ENCODE results near the gene MAL. TPM values are rescaled to one million over a fixed set of nuclear protein-coding genes. Genes with fewer than 3 reads are reported as not detected.

Gene MAL
- total RNA-seq, 1 experiment from 2014 or later = 0.22 TPM

GRCh38 chr2:95008996-95009395, 16.5 kb upstream of the MAL start (continued):
- TF ChIP-seq, protein P1, sequence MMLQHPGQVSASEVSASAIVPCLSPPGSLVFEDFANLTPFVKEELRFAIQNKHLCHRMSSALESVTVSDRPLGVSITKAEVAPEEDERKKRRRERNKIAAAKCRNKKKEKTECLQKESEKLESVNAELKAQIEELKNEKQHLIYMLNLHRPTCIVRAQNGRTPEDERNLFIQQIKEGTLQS (CRISPR knock-in tag; conservative IDR thresholded peaks at IDR 0.05) = no peak
- TF ChIP-seq, protein P2, sequence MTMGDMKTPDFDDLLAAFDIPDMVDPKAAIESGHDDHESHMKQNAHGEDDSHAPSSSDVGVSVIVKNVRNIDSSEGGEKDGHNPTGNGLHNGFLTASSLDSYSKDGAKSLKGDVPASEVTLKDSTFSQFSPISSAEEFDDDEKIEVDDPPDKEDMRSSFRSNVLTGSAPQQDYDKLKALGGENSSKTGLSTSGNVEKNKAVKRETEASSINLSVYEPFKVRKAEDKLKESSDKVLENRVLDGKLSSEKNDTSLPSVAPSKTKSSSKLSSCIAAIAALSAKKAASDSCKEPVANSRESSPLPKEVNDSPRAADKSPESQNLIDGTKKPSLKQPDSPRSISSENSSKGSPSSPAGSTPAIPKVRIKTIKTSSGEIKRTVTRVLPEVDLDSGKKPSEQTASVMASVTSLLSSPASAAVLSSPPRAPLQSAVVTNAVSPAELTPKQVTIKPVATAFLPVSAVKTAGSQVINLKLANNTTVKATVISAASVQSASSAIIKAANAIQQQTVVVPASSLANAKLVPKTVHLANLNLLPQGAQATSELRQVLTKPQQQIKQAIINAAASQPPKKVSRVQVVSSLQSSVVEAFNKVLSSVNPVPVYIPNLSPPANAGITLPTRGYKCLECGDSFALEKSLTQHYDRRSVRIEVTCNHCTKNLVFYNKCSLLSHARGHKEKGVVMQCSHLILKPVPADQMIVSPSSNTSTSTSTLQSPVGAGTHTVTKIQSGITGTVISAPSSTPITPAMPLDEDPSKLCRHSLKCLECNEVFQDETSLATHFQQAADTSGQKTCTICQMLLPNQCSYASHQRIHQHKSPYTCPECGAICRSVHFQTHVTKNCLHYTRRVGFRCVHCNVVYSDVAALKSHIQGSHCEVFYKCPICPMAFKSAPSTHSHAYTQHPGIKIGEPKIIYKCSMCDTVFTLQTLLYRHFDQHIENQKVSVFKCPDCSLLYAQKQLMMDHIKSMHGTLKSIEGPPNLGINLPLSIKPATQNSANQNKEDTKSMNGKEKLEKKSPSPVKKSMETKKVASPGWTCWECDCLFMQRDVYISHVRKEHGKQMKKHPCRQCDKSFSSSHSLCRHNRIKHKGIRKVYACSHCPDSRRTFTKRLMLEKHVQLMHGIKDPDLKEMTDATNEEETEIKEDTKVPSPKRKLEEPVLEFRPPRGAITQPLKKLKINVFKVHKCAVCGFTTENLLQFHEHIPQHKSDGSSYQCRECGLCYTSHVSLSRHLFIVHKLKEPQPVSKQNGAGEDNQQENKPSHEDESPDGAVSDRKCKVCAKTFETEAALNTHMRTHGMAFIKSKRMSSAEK (CRISPR knock-in tag; IDR thresholded peaks at IDR 0.05; ENCODE audit: borderline replicate concordance) = no peak
- TF ChIP-seq, protein P3, sequence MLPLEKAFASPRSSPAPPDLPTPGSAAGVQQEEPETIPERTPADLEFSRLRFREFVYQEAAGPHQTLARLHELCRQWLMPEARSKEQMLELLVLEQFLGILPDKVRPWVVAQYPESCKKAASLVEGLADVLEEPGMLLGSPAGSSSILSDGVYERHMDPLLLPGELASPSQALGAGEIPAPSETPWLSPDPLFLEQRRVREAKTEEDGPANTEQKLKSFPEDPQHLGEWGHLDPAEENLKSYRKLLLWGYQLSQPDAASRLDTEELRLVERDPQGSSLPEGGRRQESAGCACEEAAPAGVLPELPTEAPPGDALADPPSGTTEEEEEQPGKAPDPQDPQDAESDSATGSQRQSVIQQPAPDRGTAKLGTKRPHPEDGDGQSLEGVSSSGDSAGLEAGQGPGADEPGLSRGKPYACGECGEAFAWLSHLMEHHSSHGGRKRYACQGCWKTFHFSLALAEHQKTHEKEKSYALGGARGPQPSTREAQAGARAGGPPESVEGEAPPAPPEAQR (CRISPR knock-in tag; IDR thresholded peaks at IDR 0.05) = no peak

DNA sequence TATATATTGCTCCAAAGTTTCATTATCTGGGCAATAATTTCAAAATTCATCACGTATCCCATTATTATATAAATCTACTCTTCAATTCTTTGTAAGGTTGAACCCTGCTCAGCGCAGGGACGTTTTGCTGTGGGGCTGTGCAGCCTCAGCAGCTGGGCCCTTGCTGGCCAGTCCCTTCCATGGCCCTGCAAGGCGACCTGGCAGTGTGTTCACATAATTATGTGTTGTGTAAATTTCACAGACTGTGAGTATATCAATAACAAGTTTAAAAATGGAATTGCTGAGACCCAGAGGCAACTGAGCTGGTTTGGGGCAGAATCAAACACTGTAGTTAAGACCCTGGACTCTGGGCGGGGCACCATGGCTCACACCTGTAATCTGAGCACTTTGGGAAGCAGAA, 16.1 kb upstream of the MAL start:
- Mint-ChIP-seq H3K36me3 (no peaks in the 10 kb centered on the region), H3K9me3 (no peaks in the 10 kb centered on the region), H3K4me1 (peaks cover 15% of the 10 kb centered on the region), H3K27me3 (ENCODE audit: low read depth) (no peaks in the 10 kb centered on the region), H3K4me3 (no peak overlapping the region), H3K27ac (no peak overlapping the region; the same call in 1 of the 2 replicates)
- POLR2A ChIA-PET = interaction anchor here (1.9 kb wide), 1 partner anchor 14 kb away, joined by 4 read pairs; no protein-coding TSS in a partner anchor
- no peak for ATAC-seq
- CTCF ChIA-PET = interaction anchor here (0.7 to 1.9 kb wide), 8 partner anchors 10 to 136 kb away, joined by 3 to 8 read pairs (median 4); no protein-coding TSS in a partner anchor
- TF ChIP-seq, protein P4, sequence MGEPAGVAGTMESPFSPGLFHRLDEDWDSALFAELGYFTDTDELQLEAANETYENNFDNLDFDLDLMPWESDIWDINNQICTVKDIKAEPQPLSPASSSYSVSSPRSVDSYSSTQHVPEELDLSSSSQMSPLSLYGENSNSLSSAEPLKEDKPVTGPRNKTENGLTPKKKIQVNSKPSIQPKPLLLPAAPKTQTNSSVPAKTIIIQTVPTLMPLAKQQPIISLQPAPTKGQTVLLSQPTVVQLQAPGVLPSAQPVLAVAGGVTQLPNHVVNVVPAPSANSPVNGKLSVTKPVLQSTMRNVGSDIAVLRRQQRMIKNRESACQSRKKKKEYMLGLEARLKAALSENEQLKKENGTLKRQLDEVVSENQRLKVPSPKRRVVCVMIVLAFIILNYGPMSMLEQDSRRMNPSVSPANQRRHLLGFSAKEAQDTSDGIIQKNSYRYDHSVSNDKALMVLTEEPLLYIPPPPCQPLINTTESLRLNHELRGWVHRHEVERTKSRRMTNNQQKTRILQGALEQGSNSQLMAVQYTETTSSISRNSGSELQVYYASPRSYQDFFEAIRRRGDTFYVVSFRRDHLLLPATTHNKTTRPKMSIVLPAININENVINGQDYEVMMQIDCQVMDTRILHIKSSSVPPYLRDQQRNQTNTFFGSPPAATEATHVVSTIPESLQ (CRISPR knock-in tag; IDR thresholded peaks at IDR 0.05) = no peak
- no peak for TF ChIP-seq ZNF423 (CRISPR knock-in tag; IDR thresholded peaks at IDR 0.05)
- TF ChIP-seq JUN (CRISPR knock-in tag; IDR thresholded peaks at IDR 0.05) = no peak
- no peak for TF ChIP-seq TCF7 (CRISPR knock-in tag; IDR thresholded peaks at IDR 0.05; ENCODE audit: low read depth)
- TF ChIP-seq, protein P5, sequence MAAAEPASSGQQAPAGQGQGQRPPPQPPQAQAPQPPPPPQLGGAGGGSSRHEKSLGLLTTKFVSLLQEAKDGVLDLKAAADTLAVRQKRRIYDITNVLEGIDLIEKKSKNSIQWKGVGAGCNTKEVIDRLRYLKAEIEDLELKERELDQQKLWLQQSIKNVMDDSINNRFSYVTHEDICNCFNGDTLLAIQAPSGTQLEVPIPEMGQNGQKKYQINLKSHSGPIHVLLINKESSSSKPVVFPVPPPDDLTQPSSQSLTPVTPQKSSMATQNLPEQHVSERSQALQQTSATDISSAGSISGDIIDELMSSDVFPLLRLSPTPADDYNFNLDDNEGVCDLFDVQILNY (CRISPR knock-in tag; IDR thresholded peaks at IDR 0.05) = no peak
- no peak for TF ChIP-seq ZNF671 (CRISPR knock-in tag; IDR thresholded peaks at IDR 0.05)
- TF ChIP-seq NFE2L1 (CRISPR knock-in tag; IDR thresholded peaks at IDR 0.05) = no peak
- TF ChIP-seq HMGA2 (CRISPR knock-in tag; IDR thresholded peaks at IDR 0.05) = no peak
- no peak for TF ChIP-seq ETV6 (CRISPR knock-in tag; IDR thresholded peaks at IDR 0.05)
- no peak for DNase-seq (ENCODE audit: low spot score)

GRCh38 chr2:95010126-95010525, 15.4 kb upstream of the MAL start:
- H3K27ac Mint-ChIP-seq = no peak overlapping the region
- peaks cover 10% of the 10 kb centered on the region for H3K4me1 Mint-ChIP-seq
- no peak for TF ChIP-seq NFE2L1 (CRISPR knock-in tag; IDR thresholded peaks at IDR 0.05)
- TF ChIP-seq ZNF121 (CRISPR knock-in tag; IDR thresholded peaks at IDR 0.05) = no peak
- no peak for TF ChIP-seq ZNF232 (CRISPR knock-in tag; IDR thresholded peaks at IDR 0.05)
- no peaks in the 10 kb centered on the region for H3K9me3 Mint-ChIP-seq
- no peak overlapping the region for H3K4me3 Mint-ChIP-seq
- H3K36me3 Mint-ChIP-seq = no peaks in the 10 kb centered on the region
- ATAC-seq (no peak), DNase-seq (ENCODE audit: low spot score) (no peak)
- ChIA-PET POLR2A (interaction anchor here (1.9 kb wide), 1 partner anchor 14 kb away, joined by 4 read pairs; no protein-coding TSS in a partner anchor), CTCF (interaction anchor here (0.7 to 1.9 kb wide), 8 partner anchors 9 to 379 kb away, joined by 3 to 8 read pairs (median 4); no protein-coding TSS in a partner anchor)
- H3K27me3 Mint-ChIP-seq (ENCODE audit: low read depth) = no peaks in the 10 kb centered on the region
